GM12878 (cell line): ENCODE measurements around the gene MGST1. TPM values are rescaled to one million over a fixed set of nuclear protein-coding genes. Genes with fewer than 3 reads are reported as not detected.

Source experiments
- ATAC-seq: fragments of 200-7000 bp; cut with Tn5 transposase; 3 replicates; pipeline ENCODE4 v1.9.1; 2020; ENCODE audit warnings: mild to moderate bottlenecking, moderate library complexity
- BruUV-seq: library from RNA; stranded (reverse); fragments of 400-500 nt; replicated peaks from 2 replicates; lab custom pipeline; 2021; lab: Mats Ljungman, UMichigan
- CTCF ChIA-PET: fragments of 300-600 bp; sonication (Branson Sonifier 250); formaldehyde crosslinking; extraction: SDS; loops from one replicate; lab custom pipeline; 2021; ENCODE audit warnings: inconsistent platforms; lab: Yijun Ruan, JAX
- POLR2A ChIA-PET: fragments of 350-600 bp; formaldehyde crosslinking; extraction: SDS; loops from one replicate; lab custom pipeline; 2021; ENCODE audit warnings: inconsistent platforms; lab: Charles Lee
- RAD21 ChIA-PET: fragments of 300-600 bp; sonication (Branson Sonifier 250); formaldehyde crosslinking; loops from one replicate; lab custom pipeline; 2023; ENCODE audit warnings: antibody characterized with exemption; ENCODE audit not compliant: unreplicated experiment; lab: Charles Lee
- SMC1A ChIA-PET: fragments of 300-600 bp; sonication (Branson Sonifier 250); formaldehyde crosslinking; loops from one replicate; lab custom pipeline; 2023; ENCODE audit not compliant: unreplicated experiment, uncharacterized antibody; lab: Charles Lee
- DNase-seq: peaks from one replicate; pipeline ENCODE4 v3.0.0-alpha.2; 2011; ENCODE audit warnings: low read depth, low spot score
- FAIRE-seq: peaks from 3 replicates; lab custom pipeline; 2011; peaks lifted over from hg19 to GRCh38; lab: Jason Lieb, UNC
- H2AFZ ChIP-seq: 2 replicates; pipeline ENCODE4 v1.6.0; 2011; ENCODE audit warnings: low read depth, low read length, control low read depth; ENCODE audit not compliant: control insufficient read depth
- H3K27ac ChIP-seq: 2 replicates; pipeline ENCODE4 v1.5.1; 2011; ENCODE audit warnings: control low read depth; ENCODE audit not compliant: control insufficient read depth, insufficient read depth
- H3K27me3 ChIP-seq, 2 experiments: replicated peaks in 1 of 2; 2 replicates each; pipeline versions ENCODE4 v1.6.0 to v1.6.1; 2011; ENCODE audit warnings: low read length in 1 of 2; ENCODE audit not compliant: control insufficient read depth in 2 of 2, insufficient read depth in 2 of 2
- H3K36me3 ChIP-seq, 2 experiments: 2 replicates each; pipeline ENCODE4 v1.5.1; 2011; ENCODE audit warnings: low read length in 1 of 2; ENCODE audit not compliant: control insufficient read depth in 2 of 2, insufficient read depth in 2 of 2
- H3K4me1 ChIP-seq: 2 replicates; pipeline ENCODE4 v1.6.1; 2011; ENCODE audit warnings: mild to moderate bottlenecking, low read length, moderate library complexity, mixed read lengths; ENCODE audit not compliant: control insufficient read depth, insufficient read depth
- H3K4me2 ChIP-seq: 2 replicates; pipeline ENCODE4 v1.6.0; 2011; ENCODE audit warnings: control low read depth; ENCODE audit not compliant: control insufficient read depth, insufficient read depth
- H3K4me3 ChIP-seq: fragments of 200-600 bp; sonication (generic); 2 replicates; pipeline ENCODE4 v1.5.1; 2016
- H3K79me2 ChIP-seq: 2 replicates; pipeline ENCODE4 v1.6.0; 2011; ENCODE audit warnings: low read length; ENCODE audit not compliant: control insufficient read depth, insufficient read depth
- H3K9ac ChIP-seq: 2 replicates; pipeline ENCODE4 v1.8.0; 2011; ENCODE audit warnings: low read length, control low read depth, mixed read lengths; ENCODE audit not compliant: control insufficient read depth, insufficient read depth
- H3K9me3 ChIP-seq: replicated peaks from 3 replicates; pipeline ENCODE4 v1.5.1; 2011; ENCODE audit warnings: mild to moderate bottlenecking, low read length; ENCODE audit not compliant: control insufficient read depth, insufficient read depth
- H4K20me1 ChIP-seq: 2 replicates; pipeline ENCODE4 v1.6.0; 2011; ENCODE audit not compliant: control insufficient read depth, insufficient read depth
- DPF2 ChIP-seq: fragments of 450-650 bp; IDR thresholded peaks from 2 replicates; pipeline ENCODE4 v1.6.1; 2017; ENCODE audit warnings: mild to moderate bottlenecking
- JUNB ChIP-seq: IDR thresholded peaks from 2 replicates; pipeline ENCODE4 v1.6.1; 2016; ENCODE audit warnings: antibody characterized with exemption, mild to moderate bottlenecking
- LARP7 ChIP-seq: fragments of 450-650 bp; IDR thresholded peaks from 2 replicates; pipeline ENCODE4 v1.6.1; 2017; ENCODE audit warnings: mild to moderate bottlenecking
- NFIC ChIP-seq: IDR thresholded peaks from 2 replicates; pipeline ENCODE4 v1.6.1; 2012; ENCODE audit warnings: low read depth, mild to moderate bottlenecking, inconsistent platforms, low read length, moderate library complexity
- POLR2AphosphoS5 ChIP-seq: IDR thresholded peaks from 2 replicates; pipeline ENCODE4 v1.6.1; 2011; ENCODE audit warnings: mild to moderate bottlenecking, low read length, inconsistent platforms
- TCF3 ChIP-seq: IDR thresholded peaks from 2 replicates; pipeline ENCODE4 v1.6.1; 2012; ENCODE audit warnings: low read depth, mild to moderate bottlenecking, low read length, borderline replicate concordance; ENCODE audit not compliant: insufficient read depth
- WGBS: methylation state at CpG from one replicate; pipeline ENCODE4 v1.1.6; 2016; ENCODE audit warnings: low lambda C conversion rate; ENCODE audit not compliant: insufficient replicate concordance, insufficient coverage; ENCODE audit errors: missing lambda C conversion rate; 5-methylcytosine and 5-hydroxymethylcytosine counted together
- in situ Hi-C: fragments of 300-500 bp; cut with MboI; formaldehyde crosslinking; loops from 9 replicates; pipeline ENCODE4 v1.14.3; 2018; ENCODE audit warnings: mixed read lengths
- intact Hi-C: fragments of 100-400 bp; cut with micrococcal nuclease; formaldehyde crosslinking; loops from one replicate; pipeline ENCODE4 v1.14.2; 2022; ENCODE audit not compliant: unreplicated experiment
- polyA plus RNA-seq, 11 experiments: library from polyadenylated mRNA; depleted of rRNA in 4 of 11; unstranded in 6 of 11; stranded (reverse) in 5 of 11; fragments of >200 nt; fragmentation: Nextera tagmentation in 4 of 11; fragmentation: Illumina TruSeq in 1 of 11; extraction: Ambion mirVana in 4 of 11; extraction: Trizol in 1 of 11; gene quantifications; 1 replicate in 1 of 11; 2 replicates in 10 of 11; pipeline versions ENCODE4 v1.2.1 to v1.2.3, GENCODE V29; 2011 to 2016; ENCODE audit warnings: inconsistent platforms in 2 of 11, missing spikeins in 2 of 11, low read depth in 1 of 11
- total RNA-seq, 4 experiments: library from RNA; depleted of rRNA in 3 of 4; stranded (reverse); fragments of >200 nt in 3 of 4; fragmentation: Illumina TruSeq in 1 of 4; extraction: Trizol in 1 of 4; gene quantifications; 2 replicates each; pipeline versions ENCODE4 v1.2.1 to v1.2.3, GENCODE V29; 2013 to 2021
- TF ChIP-seq, protein P1 (sequence below): fragments of 450-650 bp; IDR thresholded peaks from 2 replicates; pipeline ENCODE4 v1.6.1; 2017; ENCODE audit warnings: mild to moderate bottlenecking, moderate library complexity
- TF ChIP-seq, protein P2 (sequence below): fragments of 450-650 bp; formaldehyde crosslinking; IDR thresholded peaks from 2 replicates; pipeline ENCODE4 v1.4.0; 2022; ENCODE audit warnings: mild to moderate bottlenecking, moderate library complexity
- TF ChIP-seq, protein P3 (sequence below): fragments of 450-650 bp; IDR thresholded peaks from 2 replicates; pipeline ENCODE4 v1.6.1; 2016; ENCODE audit warnings: mild to moderate bottlenecking
- TF ChIP-seq, protein P4 (sequence below): fragments of 450-650 bp; IDR thresholded peaks from 2 replicates; pipeline ENCODE4 v1.6.1; 2016; ENCODE audit warnings: mild to moderate bottlenecking, moderate library complexity, borderline replicate concordance

Gene MGST1
- total and polyA plus RNA-seq, 10 of the 15 experiments (the other 5 are each of a cell fraction or from before 2014, with no cell fraction given), result 22.5 to 237 (median 172) TPM

DNA sequence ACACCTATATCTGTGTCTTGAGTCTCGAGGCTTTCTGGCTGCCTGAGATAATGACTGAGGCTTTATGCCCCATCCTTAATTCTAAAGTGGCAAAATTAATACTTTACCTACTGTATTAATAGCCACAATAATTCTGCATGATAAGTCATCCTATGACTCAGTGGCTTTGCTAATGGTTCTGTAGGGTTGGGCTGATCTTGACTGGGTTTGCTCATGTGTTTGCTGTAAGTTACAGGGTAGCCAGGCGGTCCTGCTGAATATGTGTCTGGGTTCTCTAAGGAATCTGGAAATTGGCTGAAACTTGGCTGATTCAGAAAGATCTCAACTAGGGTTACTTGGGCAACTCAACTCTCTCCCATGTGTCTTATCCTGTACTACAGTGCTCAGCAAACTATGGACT lies 21.7 kb downstream of the MGST1 start:
- Histone ChIP-seq H3K4me2 (no peak overlapping the region), H3K27me3 (no peaks in the 10 kb centered on the region), H3K4me3 (no peak overlapping the region), H3K4me1 (no peaks in the 10 kb centered on the region), H3K9ac (no peak overlapping the region), H3K27ac (no peak overlapping the region), H3K9me3 (no peaks in the 10 kb centered on the region), H3K36me3 (no peaks in the 10 kb centered on the region), H2AFZ (no peak overlapping the region), H3K79me2 (no peaks in the 10 kb centered on the region), H4K20me1 (no peaks in the 10 kb centered on the region)
- 43% methylated on average over 2 of the region's 2 CpGs for WGBS
- ChIA-PET CTCF (no interaction called here), POLR2A (no interaction called here), RAD21 (no interaction called here), SMC1A (no interaction called here)
- ATAC-seq (no peak), DNase-seq (no peak), FAIRE-seq (no peak)
- no TSS peak for BruUV-seq
- in situ Hi-C loops, result no loop called here
- intact Hi-C loops, result no loop called here
- TF ChIP-seq NFIC, result no peak
- TF ChIP-seq, protein P1, sequence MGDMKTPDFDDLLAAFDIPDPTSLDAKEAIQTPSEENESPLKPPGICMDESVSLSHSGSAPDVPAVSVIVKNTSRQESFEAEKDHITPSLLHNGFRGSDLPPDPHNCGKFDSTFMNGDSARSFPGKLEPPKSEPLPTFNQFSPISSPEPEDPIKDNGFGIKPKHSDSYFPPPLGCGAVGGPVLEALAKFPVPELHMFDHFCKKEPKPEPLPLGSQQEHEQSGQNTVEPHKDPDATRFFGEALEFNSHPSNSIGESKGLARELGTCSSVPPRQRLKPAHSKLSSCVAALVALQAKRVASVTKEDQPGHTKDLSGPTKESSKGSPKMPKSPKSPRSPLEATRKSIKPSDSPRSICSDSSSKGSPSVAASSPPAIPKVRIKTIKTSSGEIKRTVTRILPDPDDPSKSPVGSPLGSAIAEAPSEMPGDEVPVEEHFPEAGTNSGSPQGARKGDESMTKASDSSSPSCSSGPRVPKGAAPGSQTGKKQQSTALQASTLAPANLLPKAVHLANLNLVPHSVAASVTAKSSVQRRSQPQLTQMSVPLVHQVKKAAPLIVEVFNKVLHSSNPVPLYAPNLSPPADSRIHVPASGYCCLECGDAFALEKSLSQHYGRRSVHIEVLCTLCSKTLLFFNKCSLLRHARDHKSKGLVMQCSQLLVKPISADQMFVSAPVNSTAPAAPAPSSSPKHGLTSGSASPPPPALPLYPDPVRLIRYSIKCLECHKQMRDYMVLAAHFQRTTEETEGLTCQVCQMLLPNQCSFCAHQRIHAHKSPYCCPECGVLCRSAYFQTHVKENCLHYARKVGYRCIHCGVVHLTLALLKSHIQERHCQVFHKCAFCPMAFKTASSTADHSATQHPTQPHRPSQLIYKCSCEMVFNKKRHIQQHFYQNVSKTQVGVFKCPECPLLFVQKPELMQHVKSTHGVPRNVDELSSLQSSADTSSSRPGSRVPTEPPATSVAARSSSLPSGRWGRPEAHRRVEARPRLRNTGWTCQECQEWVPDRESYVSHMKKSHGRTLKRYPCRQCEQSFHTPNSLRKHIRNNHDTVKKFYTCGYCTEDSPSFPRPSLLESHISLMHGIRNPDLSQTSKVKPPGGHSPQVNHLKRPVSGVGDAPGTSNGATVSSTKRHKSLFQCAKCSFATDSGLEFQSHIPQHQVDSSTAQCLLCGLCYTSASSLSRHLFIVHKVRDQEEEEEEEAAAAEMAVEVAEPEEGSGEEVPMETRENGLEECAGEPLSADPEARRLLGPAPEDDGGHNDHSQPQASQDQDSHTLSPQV, result no peak
- TF ChIP-seq, protein P2, sequence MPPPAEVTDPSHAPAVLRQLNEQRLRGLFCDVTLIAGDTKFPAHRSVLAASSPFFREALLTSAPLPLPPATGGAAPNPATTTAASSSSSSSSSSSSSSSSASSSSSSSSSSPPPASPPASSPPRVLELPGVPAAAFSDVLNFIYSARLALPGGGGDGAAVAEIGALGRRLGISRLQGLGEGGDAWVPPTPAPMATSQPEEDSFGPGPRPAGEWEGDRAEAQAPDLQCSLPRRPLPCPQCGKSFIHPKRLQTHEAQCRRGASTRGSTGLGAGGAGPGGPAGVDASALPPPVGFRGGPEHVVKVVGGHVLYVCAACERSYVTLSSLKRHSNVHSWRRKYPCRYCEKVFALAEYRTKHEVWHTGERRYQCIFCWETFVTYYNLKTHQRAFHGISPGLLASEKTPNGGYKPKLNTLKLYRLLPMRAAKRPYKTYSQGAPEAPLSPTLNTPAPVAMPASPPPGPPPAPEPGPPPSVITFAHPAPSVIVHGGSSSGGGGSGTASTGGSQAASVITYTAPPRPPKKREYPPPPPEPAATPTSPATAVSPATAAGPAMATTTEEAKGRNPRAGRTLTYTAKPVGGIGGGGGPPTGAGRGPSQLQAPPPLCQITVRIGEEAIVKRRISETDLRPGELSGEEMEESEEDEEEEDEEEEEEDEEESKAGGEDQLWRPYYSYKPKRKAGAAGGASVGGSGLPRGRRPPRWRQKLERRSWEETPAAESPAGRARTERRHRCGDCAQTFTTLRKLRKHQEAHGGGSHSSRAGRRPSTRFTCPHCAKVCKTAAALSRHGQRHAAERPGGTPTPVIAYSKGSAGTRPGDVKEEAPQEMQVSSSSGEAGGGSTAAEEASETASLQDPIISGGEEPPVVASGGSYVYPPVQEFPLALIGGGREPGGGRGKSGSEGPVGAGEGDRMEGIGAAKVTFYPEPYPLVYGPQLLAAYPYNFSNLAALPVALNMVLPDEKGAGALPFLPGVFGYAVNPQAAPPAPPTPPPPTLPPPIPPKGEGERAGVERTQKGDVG, result no peak
- no peak for TF ChIP-seq JUNB
- TF ChIP-seq, protein P3, sequence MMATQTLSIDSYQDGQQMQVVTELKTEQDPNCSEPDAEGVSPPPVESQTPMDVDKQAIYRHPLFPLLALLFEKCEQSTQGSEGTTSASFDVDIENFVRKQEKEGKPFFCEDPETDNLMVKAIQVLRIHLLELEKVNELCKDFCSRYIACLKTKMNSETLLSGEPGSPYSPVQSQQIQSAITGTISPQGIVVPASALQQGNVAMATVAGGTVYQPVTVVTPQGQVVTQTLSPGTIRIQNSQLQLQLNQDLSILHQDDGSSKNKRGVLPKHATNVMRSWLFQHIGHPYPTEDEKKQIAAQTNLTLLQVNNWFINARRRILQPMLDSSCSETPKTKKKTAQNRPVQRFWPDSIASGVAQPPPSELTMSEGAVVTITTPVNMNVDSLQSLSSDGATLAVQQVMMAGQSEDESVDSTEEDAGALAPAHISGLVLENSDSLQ, result no peak
- TF ChIP-seq LARP7, result no peak
- no peak for TF ChIP-seq POLR2AphosphoS5
- no peak for TF ChIP-seq DPF2
- TF ChIP-seq, protein P4, sequence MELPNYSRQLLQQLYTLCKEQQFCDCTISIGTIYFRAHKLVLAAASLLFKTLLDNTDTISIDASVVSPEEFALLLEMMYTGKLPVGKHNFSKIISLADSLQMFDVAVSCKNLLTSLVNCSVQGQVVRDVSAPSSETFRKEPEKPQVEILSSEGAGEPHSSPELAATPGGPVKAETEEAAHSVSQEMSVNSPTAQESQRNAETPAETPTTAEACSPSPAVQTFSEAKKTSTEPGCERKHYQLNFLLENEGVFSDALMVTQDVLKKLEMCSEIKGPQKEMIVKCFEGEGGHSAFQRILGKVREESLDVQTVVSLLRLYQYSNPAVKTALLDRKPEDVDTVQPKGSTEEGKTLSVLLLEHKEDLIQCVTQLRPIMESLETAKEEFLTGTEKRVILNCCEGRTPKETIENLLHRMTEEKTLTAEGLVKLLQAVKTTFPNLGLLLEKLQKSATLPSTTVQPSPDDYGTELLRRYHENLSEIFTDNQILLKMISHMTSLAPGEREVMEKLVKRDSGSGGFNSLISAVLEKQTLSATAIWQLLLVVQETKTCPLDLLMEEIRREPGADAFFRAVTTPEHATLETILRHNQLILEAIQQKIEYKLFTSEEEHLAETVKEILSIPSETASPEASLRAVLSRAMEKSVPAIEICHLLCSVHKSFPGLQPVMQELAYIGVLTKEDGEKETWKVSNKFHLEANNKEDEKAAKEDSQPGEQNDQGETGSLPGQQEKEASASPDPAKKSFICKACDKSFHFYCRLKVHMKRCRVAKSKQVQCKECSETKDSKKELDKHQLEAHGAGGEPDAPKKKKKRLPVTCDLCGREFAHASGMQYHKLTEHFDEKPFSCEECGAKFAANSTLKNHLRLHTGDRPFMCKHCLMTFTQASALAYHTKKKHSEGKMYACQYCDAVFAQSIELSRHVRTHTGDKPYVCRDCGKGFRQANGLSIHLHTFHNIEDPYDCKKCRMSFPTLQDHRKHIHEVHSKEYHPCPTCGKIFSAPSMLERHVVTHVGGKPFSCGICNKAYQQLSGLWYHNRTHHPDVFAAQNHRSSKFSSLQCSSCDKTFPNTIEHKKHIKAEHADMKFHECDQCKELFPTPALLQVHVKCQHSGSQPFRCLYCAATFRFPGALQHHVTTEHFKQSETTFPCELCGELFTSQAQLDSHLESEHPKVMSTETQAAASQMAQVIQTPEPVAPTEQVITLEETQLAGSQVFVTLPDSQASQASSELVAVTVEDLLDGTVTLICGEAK, result no peak
- no peak for TF ChIP-seq TCF3
